ENCODE results near the gene LGR5.

GRCh38 chr12:71602761-71603577 is 163.4 kb downstream of the LGR5 start:
- TF ChIP-seq POLR2A (IDR thresholded peaks at IDR 0.05; ENCODE audit: low read length) (no peak), GATA1 (IDR thresholded peaks at IDR 0.05; ENCODE audit: low read depth, low read length) (no peak)

All from erythroblast (primary cell).